IMR-90 (cell line): Measurements from ENCODE around the gene MDFI.

ENCODE experiments used
- BHLHE40 ChIP-seq: fragments of 150-350 bp; IDR thresholded peaks from 2 replicates; pipeline ENCODE4 v1.6.1; 2016; ENCODE audit warnings: mild to moderate bottlenecking, low read depth, low read length
- CEBPB ChIP-seq: IDR thresholded peaks from 2 replicates; pipeline ENCODE4 v1.6.1; 2012; ENCODE audit warnings: low read depth, low read length, improper control_type of control experiment
- FOS ChIP-seq: fragments of 150-350 bp; IDR thresholded peaks from 2 replicates; pipeline ENCODE4 v1.6.1; 2016; ENCODE audit warnings: low read depth, low read length
- MXI1 ChIP-seq: IDR thresholded peaks from 2 replicates; pipeline ENCODE4 v1.6.1; 2012; ENCODE audit warnings: low read depth, mild to moderate bottlenecking, low read length, moderate library complexity, borderline replicate concordance
- POLR2A ChIP-seq: IDR thresholded peaks from 2 replicates; pipeline ENCODE4 v1.6.1; 2012; ENCODE audit warnings: mild to moderate bottlenecking, low read depth, low read length
- USF2 ChIP-seq: fragments of 150-350 bp; IDR thresholded peaks from 2 replicates; pipeline ENCODE4 v1.6.1; 2017; ENCODE audit warnings: mild to moderate bottlenecking, antibody characterized with exemption, low read length, low read depth
- TF ChIP-seq, protein P1 (sequence below): conservative IDR thresholded peaks from 2 replicates; pipeline ENCODE4 v1.5.1; 2012; ENCODE audit warnings: mild to moderate bottlenecking, low read depth, low read length, improper control_type of control experiment
- TF ChIP-seq, protein P2 (sequence below): fragments of 150-350 bp; IDR thresholded peaks from 2 replicates; pipeline ENCODE4 v1.6.1; 2016; ENCODE audit warnings: low read depth, mild to moderate bottlenecking, low read length, moderate library complexity, borderline replicate concordance

DNA sequence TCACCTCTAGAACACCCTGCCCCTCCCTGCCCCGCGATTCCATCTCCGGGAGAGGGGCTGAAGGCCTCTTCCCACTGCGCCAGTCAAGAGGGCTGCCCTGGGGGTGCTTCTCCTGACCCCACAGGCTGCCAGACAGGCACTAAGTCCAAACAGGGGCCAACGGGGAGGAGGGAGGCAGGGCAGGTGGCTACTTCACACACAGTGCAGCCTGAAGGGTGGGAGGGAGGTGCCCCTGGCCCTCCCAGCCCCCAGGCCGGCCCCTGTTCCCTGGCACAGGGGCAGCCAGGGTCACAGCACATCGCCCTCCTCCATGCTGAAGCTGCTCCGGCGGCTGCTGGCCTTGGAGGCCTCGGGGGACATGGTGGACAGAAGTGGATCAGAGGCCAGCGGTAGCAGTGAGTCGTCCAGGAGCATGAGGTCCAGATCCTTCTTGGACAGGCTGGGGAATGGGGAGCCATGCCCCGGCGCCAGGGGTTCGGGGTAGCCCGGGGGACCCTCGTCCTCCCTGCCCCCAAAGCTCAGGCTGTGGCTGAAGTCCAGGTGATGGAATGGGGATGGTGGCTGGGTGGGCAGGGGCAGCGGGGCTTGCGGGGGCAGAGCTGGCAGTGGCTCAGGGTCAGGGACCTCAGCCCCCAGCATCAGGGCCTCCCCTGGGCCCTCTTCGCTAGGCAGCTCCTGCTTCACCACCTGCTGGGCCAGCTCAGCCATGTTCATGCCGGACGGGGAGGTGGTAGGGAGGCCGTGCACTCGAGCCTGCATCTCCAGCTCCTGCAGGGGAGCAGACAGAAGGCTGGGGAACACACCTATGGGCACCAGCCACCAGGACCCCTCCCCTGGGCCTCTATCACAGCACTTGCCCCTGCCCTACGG, 46.3 kb downstream of the MDFI start:
- no peak for TF ChIP-seq POLR2A
- TF ChIP-seq, protein P1, sequence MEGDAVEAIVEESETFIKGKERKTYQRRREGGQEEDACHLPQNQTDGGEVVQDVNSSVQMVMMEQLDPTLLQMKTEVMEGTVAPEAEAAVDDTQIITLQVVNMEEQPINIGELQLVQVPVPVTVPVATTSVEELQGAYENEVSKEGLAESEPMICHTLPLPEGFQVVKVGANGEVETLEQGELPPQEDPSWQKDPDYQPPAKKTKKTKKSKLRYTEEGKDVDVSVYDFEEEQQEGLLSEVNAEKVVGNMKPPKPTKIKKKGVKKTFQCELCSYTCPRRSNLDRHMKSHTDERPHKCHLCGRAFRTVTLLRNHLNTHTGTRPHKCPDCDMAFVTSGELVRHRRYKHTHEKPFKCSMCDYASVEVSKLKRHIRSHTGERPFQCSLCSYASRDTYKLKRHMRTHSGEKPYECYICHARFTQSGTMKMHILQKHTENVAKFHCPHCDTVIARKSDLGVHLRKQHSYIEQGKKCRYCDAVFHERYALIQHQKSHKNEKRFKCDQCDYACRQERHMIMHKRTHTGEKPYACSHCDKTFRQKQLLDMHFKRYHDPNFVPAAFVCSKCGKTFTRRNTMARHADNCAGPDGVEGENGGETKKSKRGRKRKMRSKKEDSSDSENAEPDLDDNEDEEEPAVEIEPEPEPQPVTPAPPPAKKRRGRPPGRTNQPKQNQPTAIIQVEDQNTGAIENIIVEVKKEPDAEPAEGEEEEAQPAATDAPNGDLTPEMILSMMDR: no peak
- no peak for TF ChIP-seq CEBPB
- no peak for TF ChIP-seq USF2
- no peak for TF ChIP-seq MXI1
- no peak for TF ChIP-seq FOS
- TF ChIP-seq, protein P2, sequence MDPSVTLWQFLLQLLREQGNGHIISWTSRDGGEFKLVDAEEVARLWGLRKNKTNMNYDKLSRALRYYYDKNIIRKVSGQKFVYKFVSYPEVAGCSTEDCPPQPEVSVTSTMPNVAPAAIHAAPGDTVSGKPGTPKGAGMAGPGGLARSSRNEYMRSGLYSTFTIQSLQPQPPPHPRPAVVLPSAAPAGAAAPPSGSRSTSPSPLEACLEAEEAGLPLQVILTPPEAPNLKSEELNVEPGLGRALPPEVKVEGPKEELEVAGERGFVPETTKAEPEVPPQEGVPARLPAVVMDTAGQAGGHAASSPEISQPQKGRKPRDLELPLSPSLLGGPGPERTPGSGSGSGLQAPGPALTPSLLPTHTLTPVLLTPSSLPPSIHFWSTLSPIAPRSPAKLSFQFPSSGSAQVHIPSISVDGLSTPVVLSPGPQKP: no peak
- TF ChIP-seq BHLHE40: no peak
